PFSK-1 (cell line): ENCODE measurements around the gene EFNA5.

Source experiments
- FOXP2 ChIP-seq: optimal IDR thresholded peaks from 2 replicates; pipeline ENCODE3; 2011; ENCODE audit warnings: borderline replicate concordance, control low read depth, inconsistent platforms; ENCODE audit not compliant: insufficient read depth; ENCODE audit errors: extremely low read length, extremely low read depth
- POLR2AphosphoS5 ChIP-seq: IDR thresholded peaks from 2 replicates; pipeline ENCODE4 v1.6.1; 2012; ENCODE audit warnings: low read depth, mild to moderate bottlenecking, control low read depth, low read length, moderate library complexity
- REST ChIP-seq, 2 experiments: IDR thresholded peaks; 2 replicates each; pipeline versions ENCODE4 v1.6.1 to v1.8.0; 2011 to 2012; ENCODE audit warnings: low read depth in 2 of 2, low read length in 2 of 2, control low read depth in 1 of 2, inconsistent platforms in 1 of 2, mild to moderate bottlenecking in 1 of 2, moderate library complexity in 1 of 2; ENCODE audit not compliant: insufficient read depth in 1 of 2
- SIN3A ChIP-seq: IDR thresholded peaks from 2 replicates; pipeline ENCODE4 v1.6.1; 2012; ENCODE audit warnings: mild to moderate bottlenecking, low read length, moderate library complexity, borderline replicate concordance; ENCODE audit not compliant: insufficient read depth
- TAF1 ChIP-seq: IDR thresholded peaks from 2 replicates; pipeline ENCODE4 v1.6.1; 2012; ENCODE audit warnings: low read length, control low read depth, borderline replicate concordance; ENCODE audit not compliant: insufficient read depth

Gene EFNA5

GRCh38 chr5:107651325-107651724, 19.4 kb downstream of the EFNA5 start:
- no peak for TF ChIP-seq POLR2AphosphoS5
- no peak for TF ChIP-seq TAF1

GRCh38 chr5:107646418-107646817, 24.3 kb downstream of the EFNA5 start:
- no peak for TF ChIP-seq TAF1
- no peak for TF ChIP-seq POLR2AphosphoS5
- TF ChIP-seq FOXP2, result no peak

GRCh38 chr5:107640568-107640967, 30.2 kb downstream of the EFNA5 start:
- TF ChIP-seq POLR2AphosphoS5 (no peak), FOXP2 (no peak), SIN3A (no peak), TAF1 (no peak), REST (IDR thresholded peaks at IDR 0.05; ENCODE audit: insufficient read depth in 1 of 2, low read depth in 2 of 2, low read length in 2 of 2) (no peak)

GRCh38 chr5:107639990-107640389, 30.7 kb downstream of the EFNA5 start:
- no peak for TF ChIP-seq SIN3A
- TF ChIP-seq POLR2AphosphoS5, result no peak
- TF ChIP-seq REST (IDR thresholded peaks at IDR 0.05; ENCODE audit: insufficient read depth in 1 of 2, low read depth in 2 of 2, low read length in 2 of 2), result no peak
- TF ChIP-seq TAF1, result no peak

- TF ChIP-seq TAF1 (no peak), POLR2AphosphoS5 (no peak), FOXP2 (no peak), REST (IDR thresholded peaks at IDR 0.05; ENCODE audit: insufficient read depth in 1 of 2, low read depth in 2 of 2, low read length in 2 of 2) (no peak), SIN3A (no peak)
These were observed 34.2 kb downstream of the EFNA5 start for GRCh38 chr5:107636555-107636954.

- TF ChIP-seq REST (IDR thresholded peaks at IDR 0.05; ENCODE audit: insufficient read depth in 1 of 2, low read depth in 2 of 2, low read length in 2 of 2), result no peak
- TF ChIP-seq POLR2AphosphoS5, result no peak
- TF ChIP-seq FOXP2, result no peak
- no peak for TF ChIP-seq TAF1
- no peak for TF ChIP-seq SIN3A
These were observed 34.7 kb downstream of the EFNA5 start for GRCh38 chr5:107636068-107636467.
